Hepatocyte (in vitro differentiated cells): Measurements from ENCODE around the gene IL34. TPM values are rescaled to one million over a fixed set of nuclear protein-coding genes. Genes with fewer than 3 reads are reported as not detected.

Source experiments
- DNase-seq: peaks from one replicate; pipeline ENCODE4 v3.0.0-alpha.2; 2016; ENCODE audit warnings: low spot score
- H2AFZ ChIP-seq: fragments of 200-600 bp; sonication (generic); 2 replicates; pipeline ENCODE4 v1.6.0; 2016; ENCODE audit warnings: antibody characterized with exemption, mild to moderate bottlenecking
- H3K27ac ChIP-seq: fragments of 200-600 bp; sonication (generic); 2 replicates; pipeline ENCODE4 v1.5.1; 2016; ENCODE audit warnings: mild to moderate bottlenecking
- H3K27me3 ChIP-seq: fragments of 200-600 bp; sonication (generic); 2 replicates; pipeline ENCODE4 v1.6.1; 2016
- H3K36me3 ChIP-seq: fragments of 200-600 bp; sonication (generic); replicated peaks from 2 replicates; pipeline ENCODE4 v1.5.1; 2016; ENCODE audit warnings: low read depth; ENCODE audit not compliant: insufficient read depth
- H3K4me1 ChIP-seq: fragments of 200-600 bp; sonication (generic); 2 replicates; pipeline ENCODE4 v1.5.1; 2016; ENCODE audit warnings: mild to moderate bottlenecking, moderate library complexity; ENCODE audit not compliant: insufficient read depth
- H3K4me2 ChIP-seq: fragments of 200-600 bp; sonication (generic); 2 replicates; pipeline ENCODE4 v1.6.0; 2016
- H3K4me3 ChIP-seq: fragments of 200-600 bp; sonication (generic); 2 replicates; pipeline ENCODE4 v1.5.1; 2016; ENCODE audit warnings: mild to moderate bottlenecking
- H3K79me2 ChIP-seq: fragments of 200-600 bp; sonication (generic); 2 replicates; pipeline ENCODE4 v1.6.0; 2017; ENCODE audit warnings: mild to moderate bottlenecking
- H3K9me2 ChIP-seq: fragments of 200-600 bp; sonication (generic); replicated peaks from 2 replicates; pipeline ENCODE4 v1.6.0; 2017; ENCODE audit warnings: mild to moderate bottlenecking; ENCODE audit not compliant: insufficient read depth
- H3K9me3 ChIP-seq: fragments of 200-600 bp; sonication (generic); 2 replicates; pipeline ENCODE4 v1.5.1; 2016; ENCODE audit warnings: low read depth, mild to moderate bottlenecking
- H4K20me1 ChIP-seq: fragments of 200-600 bp; sonication (generic); 2 replicates; pipeline ENCODE4 v1.6.0; 2016; ENCODE audit warnings: mild to moderate bottlenecking; ENCODE audit not compliant: insufficient read depth, poor library complexity, severe bottlenecking
- CTCF ChIP-seq: fragments of 200-600 bp; sonication (generic); IDR thresholded peaks from 2 replicates; pipeline ENCODE4 v1.5.1; 2016; ENCODE audit warnings: antibody characterized with exemption, mild to moderate bottlenecking; ENCODE audit not compliant: poor library complexity
- EZH2 ChIP-seq: fragments of 200-600 bp; sonication (generic); IDR thresholded peaks from 2 replicates; pipeline ENCODE4 v1.6.1; 2016; ENCODE audit warnings: antibody characterized with exemption, mild to moderate bottlenecking, borderline replicate concordance
- EZH2phosphoT487 ChIP-seq: fragments of 200-600 bp; sonication (generic); IDR thresholded peaks from one replicate; pipeline ENCODE4 v1.6.1; 2018; ENCODE audit warnings: antibody characterized with exemption, mild to moderate bottlenecking, low read depth, moderate library complexity; ENCODE audit not compliant: unreplicated experiment, severe bottlenecking
- WGBS: methylation state at CpG from one replicate; pipeline ENCODE4 v1.1.6; 2016; ENCODE audit warnings: low lambda C conversion rate; ENCODE audit errors: missing lambda C conversion rate; 5-methylcytosine and 5-hydroxymethylcytosine counted together
- polyA plus RNA-seq: library from polyadenylated mRNA; unstranded; fragments of >200 nt; fragmentation: Nextera tagmentation; extraction: Ambion mirVana; gene quantifications from 2 replicates; pipeline ENCODE4 v1.2.1, GENCODE V29; 2016
- total RNA-seq: library from RNA; depleted of rRNA; stranded (reverse); fragments of >200 nt; gene quantifications from 2 replicates; pipeline ENCODE4 v1.2.3, GENCODE V29; 2014

The IL34 gene
- total and polyA plus RNA-seq, 2 experiments from 2014 or later, result 0.48 to 2.2 TPM

DNA sequence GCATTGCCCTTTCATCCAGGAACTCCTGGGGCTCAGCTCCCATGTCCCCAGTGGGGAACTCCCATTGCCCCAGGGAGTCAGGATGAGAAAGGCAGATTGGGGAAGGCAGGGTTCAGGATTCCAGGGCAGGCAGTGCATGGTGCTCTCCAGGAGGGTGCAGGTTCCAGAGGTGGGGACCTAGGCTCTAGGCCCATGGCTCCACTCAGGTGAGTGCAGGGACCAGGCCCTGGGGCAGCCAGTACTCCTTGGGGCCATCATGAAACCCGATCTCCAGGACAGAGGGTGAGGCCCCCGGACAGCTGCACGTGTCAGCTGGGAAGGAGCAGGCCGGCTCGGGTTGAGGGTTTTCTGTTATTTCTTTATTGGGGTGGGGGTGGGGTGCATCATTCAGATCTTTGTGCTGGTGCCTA is 40.7 kb downstream of the IL34 start:
- Histone ChIP-seq H2AFZ (no peak overlapping the region), H3K9me2 (no peaks in the 10 kb centered on the region), H3K4me3 (no peak overlapping the region), H3K27me3 (no peaks in the 10 kb centered on the region), H3K79me2 (peaks cover 34% of the 10 kb centered on the region), H3K27ac (peak overlapping the region; percentile 93), H3K36me3 (no peaks in the 10 kb centered on the region), H3K4me2 (no peak overlapping the region), H3K4me1 (peaks cover 74% of the 10 kb centered on the region), H3K9me3 (no peaks in the 10 kb centered on the region), H4K20me1 (peaks cover 27% of the 10 kb centered on the region)
- DNase-seq, result no peak
- TF ChIP-seq CTCF, result no peak
- no peak for TF ChIP-seq EZH2
- TF ChIP-seq EZH2phosphoT487, result no peak
- 25% methylated on average over 5 of the region's 5 CpGs for WGBS

DNA sequence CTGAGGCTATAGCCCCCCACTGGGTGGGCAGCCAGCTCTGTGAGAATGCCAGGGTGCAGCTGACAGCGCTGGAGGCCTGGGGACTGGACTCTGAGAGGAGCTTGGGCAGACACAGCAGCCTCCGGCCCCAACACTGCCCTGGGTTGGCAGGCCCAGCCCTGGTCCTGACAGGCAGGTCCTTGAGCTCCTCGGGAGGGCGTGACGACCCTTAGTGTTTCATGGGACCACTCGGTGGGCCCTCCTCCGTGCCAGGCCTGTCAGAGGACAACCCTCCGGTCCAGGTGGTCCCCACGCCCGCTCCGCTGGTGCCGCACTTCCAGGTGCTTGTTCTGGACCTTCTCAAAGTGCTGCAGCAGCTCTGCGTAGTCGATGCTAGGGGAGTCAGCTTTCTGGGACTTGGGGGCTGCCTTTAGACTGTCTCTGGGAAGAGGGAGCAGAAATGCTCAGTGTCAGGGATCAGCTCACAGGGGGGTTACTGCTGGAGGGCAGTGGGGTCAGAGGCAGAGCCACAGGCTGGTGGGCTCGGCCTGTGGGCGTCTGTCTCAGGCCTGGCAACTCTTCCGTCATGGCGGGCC is 41.4 kb downstream of the IL34 start:
- H4K20me1 ChIP-seq, result peaks cover 22% of the 10 kb centered on the region
- no peak overlapping the region for H3K4me3 ChIP-seq
- H3K9me2 ChIP-seq, result no peaks in the 10 kb centered on the region
- peak overlapping the region; percentile 93 for H3K27ac ChIP-seq
- H3K9me3 ChIP-seq, result no peaks in the 10 kb centered on the region
- DNase-seq, result no peak
- peak overlapping the region; percentile 29 for H3K4me2 ChIP-seq
- H3K36me3 ChIP-seq, result no peaks in the 10 kb centered on the region
- H3K27me3 ChIP-seq, result no peaks in the 10 kb centered on the region
- peaks cover 74% of the 10 kb centered on the region for H3K4me1 ChIP-seq
- peaks cover 27% of the 10 kb centered on the region for H3K79me2 ChIP-seq
- 89% methylated on average over 18 of the region's 18 CpGs for WGBS
- TF ChIP-seq EZH2phosphoT487 (no peak), EZH2 (no peak), CTCF (no peak)
- H2AFZ ChIP-seq, result no peak overlapping the region

GRCh38 chr16:70688246-70688742 is 41.9 kb downstream of the IL34 start:
- Histone ChIP-seq H3K79me2 (peaks cover 22% of the 10 kb centered on the region), H3K27ac (peak overlapping the region; percentile 93), H3K4me3 (no peak overlapping the region), H3K4me1 (peaks cover 76% of the 10 kb centered on the region), H3K9me2 (no peaks in the 10 kb centered on the region), H4K20me1 (peaks cover 17% of the 10 kb centered on the region), H2AFZ (no peak overlapping the region), H3K27me3 (no peaks in the 10 kb centered on the region), H3K36me3 (no peaks in the 10 kb centered on the region), H3K4me2 (peak overlapping the region; percentile 29), H3K9me3 (no peaks in the 10 kb centered on the region)
- TF ChIP-seq EZH2phosphoT487 (no peak), CTCF (no peak), EZH2 (no peak)
- 57% methylated on average over 8 of the region's 8 CpGs for WGBS
- no peak for DNase-seq
